Liver (tissue), 9 donors: ENCODE data around the gene TMEFF1. TPM values are rescaled to one million over a fixed set of nuclear protein-coding genes. Genes with fewer than 3 reads are reported as not detected.

Experiments used
- DNase-seq: peaks from one replicate; pipeline ENCODE4 v3.0.0-alpha.2; 2017; ENCODE audit warnings: low spot score
- H3K27ac ChIP-seq, 2 donors: one replicate each; pipeline ENCODE4 v1.7.0; 2013; ENCODE audit warnings: inconsistent platforms in 2 of 2, low read length in 2 of 2, control low read depth in 1 of 2, low read depth in 1 of 2, mild to moderate bottlenecking in 1 of 2
- H3K27me3 ChIP-seq, 4 donors: one replicate each; pipeline versions ENCODE4 v1.6.1 to v1.7.0; 2013; ENCODE audit warnings: low read length in 3 of 4, inconsistent platforms in 1 of 4, mild to moderate bottlenecking in 1 of 4, moderate library complexity in 1 of 4; ENCODE audit not compliant: control insufficient read depth in 4 of 4, insufficient read depth in 4 of 4
- H3K36me3 ChIP-seq, 4 donors: one replicate each; pipeline versions ENCODE4 v1.6.1 to v1.7.0; 2013; ENCODE audit warnings: low read length in 3 of 4, mild to moderate bottlenecking in 3 of 4, low read depth in 1 of 4, moderate library complexity in 1 of 4; ENCODE audit not compliant: control insufficient read depth in 4 of 4, insufficient read depth in 3 of 4
- H3K4me1 ChIP-seq, 4 donors: one replicate each; pipeline versions ENCODE4 v1.6.1 to v1.7.0; 2013; ENCODE audit warnings: low read length in 3 of 4, mild to moderate bottlenecking in 3 of 4, moderate library complexity in 1 of 4; ENCODE audit not compliant: control insufficient read depth in 4 of 4, insufficient read depth in 4 of 4
- H3K4me3 ChIP-seq, 3 donors: one replicate each; pipeline versions ENCODE4 v1.6.1 to v1.7.0; 2013; ENCODE audit warnings: low read length in 3 of 3, control low read depth in 1 of 3, low read depth in 1 of 3, mild to moderate bottlenecking in 1 of 3
- H3K9ac ChIP-seq, 2 donors: one replicate each; pipeline ENCODE4 v1.7.0; 2013; ENCODE audit warnings: low read length in 2 of 2, mild to moderate bottlenecking in 2 of 2, moderate library complexity in 2 of 2, control low read depth in 1 of 2, low read depth in 1 of 2
- H3K9me3 ChIP-seq, 4 donors: one replicate each; pipeline versions ENCODE4 v1.6.1 to v1.7.0; 2013; ENCODE audit warnings: low read length in 3 of 4; ENCODE audit not compliant: control insufficient read depth in 4 of 4
- ATF3 ChIP-seq: IDR thresholded peaks from 2 replicates; pipeline ENCODE4 v1.6.1; 2016; ENCODE audit warnings: antibody characterized with exemption
- FOXA1 ChIP-seq: IDR thresholded peaks from 2 replicates; pipeline ENCODE4 v1.6.1; 2016; ENCODE audit warnings: antibody characterized with exemption
- FOXA2 ChIP-seq: IDR thresholded peaks from 2 replicates; pipeline ENCODE4 v1.6.1; 2016; ENCODE audit warnings: antibody characterized with exemption
- GABPA ChIP-seq, 2 donors: IDR thresholded peaks in 1 of 2; conservative IDR thresholded peaks in 1 of 2; 2 replicates each; pipeline ENCODE4 v1.6.1; 2016; ENCODE audit warnings: antibody characterized with exemption in 2 of 2, mild to moderate bottlenecking in 1 of 2, moderate library complexity in 1 of 2
- HNF4G ChIP-seq: IDR thresholded peaks from 2 replicates; pipeline ENCODE4 v1.6.1; 2016; ENCODE audit warnings: antibody characterized with exemption
- JUND ChIP-seq, 2 donors: IDR thresholded peaks; 2 replicates each; pipeline ENCODE4 v1.6.1; 2016; ENCODE audit warnings: antibody characterized with exemption in 2 of 2
- NR2F2 ChIP-seq: IDR thresholded peaks from 2 replicates; pipeline ENCODE4 v1.6.1; 2016; ENCODE audit warnings: antibody characterized with exemption
- RAD21 ChIP-seq, 2 donors: IDR thresholded peaks; 2 replicates each; pipeline ENCODE4 v1.6.1; 2016; ENCODE audit warnings: antibody characterized with exemption in 2 of 2, mild to moderate bottlenecking in 2 of 2
- RXRA ChIP-seq, 2 donors: IDR thresholded peaks; 2 replicates each; pipeline ENCODE4 v1.6.1; 2017 to 2018; ENCODE audit warnings: antibody characterized with exemption in 2 of 2, mild to moderate bottlenecking in 1 of 2
- SP1 ChIP-seq: IDR thresholded peaks from 2 replicates; pipeline ENCODE4 v1.6.1; 2018; ENCODE audit warnings: antibody characterized with exemption, mild to moderate bottlenecking
- YY1 ChIP-seq: IDR thresholded peaks from 2 replicates; pipeline ENCODE4 v1.6.1; 2016; ENCODE audit warnings: antibody characterized with exemption, mild to moderate bottlenecking
- ZBTB33 ChIP-seq: IDR thresholded peaks from 2 replicates; pipeline ENCODE4 v1.6.1; 2016; ENCODE audit warnings: antibody characterized with exemption
- WGBS: extraction: QIAGEN DNeasy Blood & Tissue Kit; methylation state at CpG from one replicate; pipeline ENCODE4 v1.1.7; 2013; 5-methylcytosine and 5-hydroxymethylcytosine counted together
- polyA plus RNA-seq, 2 donors: library from polyadenylated mRNA; stranded (reverse) in 1 of 2; unstranded in 1 of 2; fragments of 200-250 nt in 1 of 2; fragments of >200 nt in 1 of 2; fragmentation: Nextera tagmentation in 1 of 2; extraction: Ambion mirVana in 1 of 2; gene quantifications; one replicate each; pipeline versions ENCODE4 v1.2.1 to v1.2.3, GENCODE V29; 2013 to 2015
- total RNA-seq, 2 donors: library from RNA; depleted of rRNA; stranded (reverse); fragments of >200 nt; gene quantifications; one replicate each; pipeline ENCODE4 v1.2.3, GENCODE V29; 2014
- TF ChIP-seq, protein P1 (sequence below): fragments of 150-350 bp; IDR thresholded peaks from 2 replicates; pipeline ENCODE4 v1.5.1; 2017; ENCODE audit warnings: improper control_type of control experiment, low read depth, low read length; ENCODE audit not compliant: missing input control
- TF ChIP-seq, protein P2 (sequence below): IDR thresholded peaks from 2 replicates; pipeline ENCODE4 v1.6.1; 2016; ENCODE audit warnings: antibody characterized with exemption, mild to moderate bottlenecking
- donor health status: healthy.
- donor health status: healthy.
- donor health status: healthy.
- donor health status: healthy.
- donor health status: healthy.

TMEFF1 gene
- total and polyA plus RNA-seq, 4 donors = not detected

DNA sequence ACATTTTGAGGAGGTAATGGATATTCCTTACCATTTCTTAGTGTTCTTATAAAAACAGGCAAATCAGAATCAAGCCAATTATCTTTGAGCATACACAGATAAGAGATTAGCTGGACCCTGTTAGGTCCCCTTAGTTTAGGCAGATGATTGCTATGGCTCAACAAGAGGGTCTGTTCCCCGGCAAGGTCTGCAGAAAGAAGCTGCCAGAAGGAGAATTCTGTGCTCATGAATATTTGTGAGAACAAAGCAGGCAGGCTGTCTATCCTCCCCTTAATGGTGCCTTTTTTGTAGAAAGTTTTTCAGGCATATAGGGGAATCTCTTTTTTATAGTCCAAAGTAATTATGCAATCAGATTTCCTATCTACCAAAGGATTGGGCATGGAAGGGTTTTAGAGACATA is 132.5 kb downstream of the TMEFF1 start:
- H3K27ac ChIP-seq = no peak overlapping the region
- 80% methylated on average over 1 of the region's 1 CpG for WGBS
- no peak overlapping the region for H3K4me3 ChIP-seq
- no peaks in the 10 kb centered on the region for H3K9me3 ChIP-seq
- H3K4me1 ChIP-seq = no peaks in the 10 kb centered on the region
- DNase-seq = no peak
- no peaks in the 10 kb centered on the region for H3K36me3 ChIP-seq
- TF ChIP-seq RXRA (IDR thresholded peaks at IDR 0.05) (no peak), NR2F2 (no peak), JUND (IDR thresholded peaks at IDR 0.05) (no peak), GABPA (IDR thresholded peaks at IDR 0.05 in 1 of 2, conservative IDR thresholded peaks at IDR 0.05 in 1 of 2) (no peak), FOXA2 (no peak), HNF4G (no peak), ATF3 (no peak), FOXA1 (no peak), YY1 (no peak), RAD21 (IDR thresholded peaks at IDR 0.05) (no peak), SP1 (no peak), ZBTB33 (no peak)
- TF ChIP-seq, protein P1, sequence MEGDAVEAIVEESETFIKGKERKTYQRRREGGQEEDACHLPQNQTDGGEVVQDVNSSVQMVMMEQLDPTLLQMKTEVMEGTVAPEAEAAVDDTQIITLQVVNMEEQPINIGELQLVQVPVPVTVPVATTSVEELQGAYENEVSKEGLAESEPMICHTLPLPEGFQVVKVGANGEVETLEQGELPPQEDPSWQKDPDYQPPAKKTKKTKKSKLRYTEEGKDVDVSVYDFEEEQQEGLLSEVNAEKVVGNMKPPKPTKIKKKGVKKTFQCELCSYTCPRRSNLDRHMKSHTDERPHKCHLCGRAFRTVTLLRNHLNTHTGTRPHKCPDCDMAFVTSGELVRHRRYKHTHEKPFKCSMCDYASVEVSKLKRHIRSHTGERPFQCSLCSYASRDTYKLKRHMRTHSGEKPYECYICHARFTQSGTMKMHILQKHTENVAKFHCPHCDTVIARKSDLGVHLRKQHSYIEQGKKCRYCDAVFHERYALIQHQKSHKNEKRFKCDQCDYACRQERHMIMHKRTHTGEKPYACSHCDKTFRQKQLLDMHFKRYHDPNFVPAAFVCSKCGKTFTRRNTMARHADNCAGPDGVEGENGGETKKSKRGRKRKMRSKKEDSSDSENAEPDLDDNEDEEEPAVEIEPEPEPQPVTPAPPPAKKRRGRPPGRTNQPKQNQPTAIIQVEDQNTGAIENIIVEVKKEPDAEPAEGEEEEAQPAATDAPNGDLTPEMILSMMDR = no peak
- TF ChIP-seq, protein P2, sequence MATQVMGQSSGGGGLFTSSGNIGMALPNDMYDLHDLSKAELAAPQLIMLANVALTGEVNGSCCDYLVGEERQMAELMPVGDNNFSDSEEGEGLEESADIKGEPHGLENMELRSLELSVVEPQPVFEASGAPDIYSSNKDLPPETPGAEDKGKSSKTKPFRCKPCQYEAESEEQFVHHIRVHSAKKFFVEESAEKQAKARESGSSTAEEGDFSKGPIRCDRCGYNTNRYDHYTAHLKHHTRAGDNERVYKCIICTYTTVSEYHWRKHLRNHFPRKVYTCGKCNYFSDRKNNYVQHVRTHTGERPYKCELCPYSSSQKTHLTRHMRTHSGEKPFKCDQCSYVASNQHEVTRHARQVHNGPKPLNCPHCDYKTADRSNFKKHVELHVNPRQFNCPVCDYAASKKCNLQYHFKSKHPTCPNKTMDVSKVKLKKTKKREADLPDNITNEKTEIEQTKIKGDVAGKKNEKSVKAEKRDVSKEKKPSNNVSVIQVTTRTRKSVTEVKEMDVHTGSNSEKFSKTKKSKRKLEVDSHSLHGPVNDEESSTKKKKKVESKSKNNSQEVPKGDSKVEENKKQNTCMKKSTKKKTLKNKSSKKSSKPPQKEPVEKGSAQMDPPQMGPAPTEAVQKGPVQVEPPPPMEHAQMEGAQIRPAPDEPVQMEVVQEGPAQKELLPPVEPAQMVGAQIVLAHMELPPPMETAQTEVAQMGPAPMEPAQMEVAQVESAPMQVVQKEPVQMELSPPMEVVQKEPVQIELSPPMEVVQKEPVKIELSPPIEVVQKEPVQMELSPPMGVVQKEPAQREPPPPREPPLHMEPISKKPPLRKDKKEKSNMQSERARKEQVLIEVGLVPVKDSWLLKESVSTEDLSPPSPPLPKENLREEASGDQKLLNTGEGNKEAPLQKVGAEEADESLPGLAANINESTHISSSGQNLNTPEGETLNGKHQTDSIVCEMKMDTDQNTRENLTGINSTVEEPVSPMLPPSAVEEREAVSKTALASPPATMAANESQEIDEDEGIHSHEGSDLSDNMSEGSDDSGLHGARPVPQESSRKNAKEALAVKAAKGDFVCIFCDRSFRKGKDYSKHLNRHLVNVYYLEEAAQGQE = no peak
- no peaks in the 10 kb centered on the region for H3K27me3 ChIP-seq
- no peak overlapping the region for H3K9ac ChIP-seq

DNA sequence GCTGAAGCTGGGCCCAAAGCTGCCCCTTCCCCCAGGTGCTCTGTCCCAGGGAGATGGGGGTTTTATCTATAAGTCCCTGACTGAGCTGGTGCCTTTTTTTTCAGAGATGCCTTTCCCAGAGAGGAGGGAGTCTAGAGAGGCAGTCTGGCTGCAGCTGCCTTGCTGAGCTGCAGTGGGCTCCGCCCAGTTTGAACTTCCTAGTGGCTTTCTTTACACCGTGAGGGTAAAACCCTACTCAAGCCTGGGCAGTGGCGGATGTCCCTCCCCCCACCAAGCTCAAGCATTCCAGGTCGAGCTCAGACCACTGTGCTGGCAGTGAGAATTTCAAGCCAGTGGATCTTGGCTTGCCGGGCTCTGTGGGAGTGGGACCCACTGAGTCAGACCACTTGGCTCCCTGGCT is 146.2 kb downstream of the TMEFF1 start:
- 69% methylated on average over 5 of the region's 5 CpGs for WGBS
- Histone ChIP-seq H3K9me3 (peaks cover 0 to 4% (median 2%) of the 10 kb centered on the region in 4 donors), H3K27me3 (peaks cover 0 to 3% (median 0%) of the 10 kb centered on the region in 4 donors), H3K4me3 (no peak overlapping the region), H3K4me1 (no peaks in the 10 kb centered on the region), H3K9ac (no peak overlapping the region), H3K36me3 (no peaks in the 10 kb centered on the region), H3K27ac (no peak overlapping the region)
- TF ChIP-seq GABPA (IDR thresholded peaks at IDR 0.05 in 1 of 2, conservative IDR thresholded peaks at IDR 0.05 in 1 of 2) = no peak
- TF ChIP-seq JUND (IDR thresholded peaks at IDR 0.05) = no peak
- DNase-seq = no peak
